Measurements from ENCODE around the gene DDX19B.
A peak's percentile ranks its signal among the peaks of the same experiment; 100 is the strongest.
"Not testable (repeated sequence)": the region's sequence is repeated elsewhere in the genome, so short reads cannot be mapped to it uniquely, and the experiment has no call there.

The DDX19B gene

DNA sequence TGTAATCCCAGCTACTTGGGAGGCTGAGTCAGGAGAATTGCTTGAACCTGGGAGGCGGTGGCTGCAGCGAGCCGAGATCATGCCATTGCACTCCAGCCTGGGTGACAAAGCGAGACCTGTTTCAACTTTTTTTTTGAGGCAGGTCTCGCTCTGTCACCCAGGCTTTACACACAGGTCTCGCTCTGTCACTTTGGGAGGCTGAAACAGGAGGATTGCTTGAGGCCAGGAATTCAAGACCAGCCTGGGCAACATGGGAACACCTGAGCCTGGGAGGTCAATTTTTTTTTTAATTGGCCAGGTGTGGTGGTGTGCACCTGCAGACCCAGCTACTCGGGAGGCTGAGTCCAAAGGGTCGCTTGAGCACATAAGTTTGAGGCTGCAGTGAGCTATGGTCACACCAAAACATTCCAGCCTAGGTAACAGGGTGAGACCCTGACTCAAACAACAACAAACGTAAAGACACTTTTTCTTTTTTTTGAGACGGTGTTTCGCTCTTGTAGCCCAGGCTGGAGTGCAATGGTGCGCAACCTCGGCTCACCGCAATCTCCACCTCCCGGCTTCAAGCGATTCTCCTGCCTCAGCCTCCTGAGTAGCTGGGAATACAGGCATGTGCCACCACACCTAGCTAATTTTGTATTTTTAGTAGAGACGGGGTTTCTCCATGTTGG is 11.5 kb upstream of the DDX19B start:
- DNase-seq (ENCODE audit: low read depth), result not testable (repeated sequence)

DNA sequence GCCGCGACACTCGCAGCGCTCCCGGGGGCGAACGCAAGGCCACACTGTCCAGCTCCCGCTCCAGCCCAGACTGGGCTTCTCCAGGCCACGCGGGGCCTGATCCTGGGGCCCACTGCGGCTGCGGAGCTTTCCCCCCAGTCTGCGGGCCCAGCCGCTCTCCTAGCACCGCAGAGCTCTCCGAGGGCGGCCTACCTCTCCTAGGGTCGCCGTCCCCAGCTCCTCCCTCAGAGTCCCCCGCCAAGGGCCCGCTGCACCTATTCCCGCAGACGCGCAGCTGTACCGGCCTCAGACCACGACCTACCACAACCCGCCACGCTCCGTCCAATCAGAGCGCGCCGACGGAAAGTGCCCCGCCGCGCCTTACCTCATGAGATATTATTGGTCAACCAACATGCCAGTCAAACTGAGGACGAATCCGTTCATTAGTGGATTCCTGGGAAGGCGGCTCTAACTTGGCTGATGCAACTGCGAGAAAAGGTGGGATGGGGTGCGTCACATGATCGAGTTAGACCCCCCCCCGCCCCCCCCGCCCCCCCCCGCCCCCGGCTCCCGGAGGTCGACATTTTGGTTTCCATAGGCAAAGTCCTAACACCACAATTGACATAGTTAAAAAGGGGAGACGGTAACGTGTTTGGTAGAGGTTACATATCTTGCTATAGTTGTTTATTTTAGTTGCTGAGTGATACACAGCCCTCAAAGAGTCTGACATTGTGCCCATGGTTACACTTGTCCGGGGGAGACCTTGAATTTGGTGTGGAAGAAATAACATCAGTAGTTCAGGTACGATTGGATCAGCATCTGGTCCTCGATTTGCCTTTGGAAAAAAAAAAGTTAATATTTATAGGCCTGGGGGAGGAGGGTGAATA is 9.5 kb upstream of the DDX19B start, which contains the start of gene AARS1:
TSS of gene AARS1 (minus strand) at position 278 of the 866 bp plus-strand sequence. CDS start 6,743 bp downstream, outside the sequence.
- DNase-seq (ENCODE audit: low read depth), result peak; percentile 100

DNA sequence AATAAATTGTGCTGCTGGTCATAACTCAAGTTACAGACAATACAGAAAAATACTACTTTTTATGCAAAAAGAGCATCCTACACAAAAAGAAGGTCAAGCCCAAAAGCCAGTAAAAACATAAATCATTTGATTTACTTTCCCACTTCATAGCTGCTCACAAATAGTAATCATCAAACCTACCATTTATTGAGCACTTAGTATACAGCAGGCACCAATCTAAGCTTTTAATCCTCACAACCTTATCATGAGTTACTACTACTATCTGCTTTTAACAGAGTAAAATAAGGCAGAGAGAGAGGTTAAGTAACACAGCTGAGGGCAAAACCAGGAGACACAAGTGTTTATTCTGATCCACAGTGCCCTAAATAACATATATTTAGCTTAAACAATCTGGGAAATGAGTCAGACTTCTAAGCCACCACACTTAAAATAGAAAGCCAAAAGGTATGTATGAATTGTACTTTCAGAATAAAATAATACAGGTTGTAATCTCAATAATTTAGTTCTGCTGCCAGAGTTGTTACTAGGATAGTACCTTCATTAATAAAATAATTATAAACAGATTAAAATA is 8.0 kb upstream of the DDX19B start:
- no peak for DNase-seq (ENCODE audit: low read depth)

DNA sequence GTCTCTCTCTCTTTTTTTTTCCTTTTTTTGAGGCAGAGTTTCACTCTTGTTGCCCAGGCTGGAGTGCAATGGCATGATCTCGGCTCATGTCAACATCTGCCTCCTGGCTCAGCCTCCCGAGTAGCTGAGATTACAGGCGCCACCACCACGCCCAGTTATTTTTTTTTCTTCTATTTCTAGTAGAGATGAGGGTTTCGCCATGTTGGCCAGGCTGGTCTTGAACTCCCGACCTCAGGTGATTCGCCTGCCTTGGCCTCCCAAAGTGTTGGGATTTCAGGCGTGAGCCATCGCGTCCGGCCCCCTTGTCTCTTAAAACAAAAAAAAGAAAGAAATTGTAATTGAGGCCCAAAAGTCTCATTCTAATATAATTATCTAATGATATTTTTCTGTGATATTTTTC is 6.8 kb upstream of the DDX19B start:
- DNase-seq (ENCODE audit: low read depth), result not testable (repeated sequence)

DNA sequence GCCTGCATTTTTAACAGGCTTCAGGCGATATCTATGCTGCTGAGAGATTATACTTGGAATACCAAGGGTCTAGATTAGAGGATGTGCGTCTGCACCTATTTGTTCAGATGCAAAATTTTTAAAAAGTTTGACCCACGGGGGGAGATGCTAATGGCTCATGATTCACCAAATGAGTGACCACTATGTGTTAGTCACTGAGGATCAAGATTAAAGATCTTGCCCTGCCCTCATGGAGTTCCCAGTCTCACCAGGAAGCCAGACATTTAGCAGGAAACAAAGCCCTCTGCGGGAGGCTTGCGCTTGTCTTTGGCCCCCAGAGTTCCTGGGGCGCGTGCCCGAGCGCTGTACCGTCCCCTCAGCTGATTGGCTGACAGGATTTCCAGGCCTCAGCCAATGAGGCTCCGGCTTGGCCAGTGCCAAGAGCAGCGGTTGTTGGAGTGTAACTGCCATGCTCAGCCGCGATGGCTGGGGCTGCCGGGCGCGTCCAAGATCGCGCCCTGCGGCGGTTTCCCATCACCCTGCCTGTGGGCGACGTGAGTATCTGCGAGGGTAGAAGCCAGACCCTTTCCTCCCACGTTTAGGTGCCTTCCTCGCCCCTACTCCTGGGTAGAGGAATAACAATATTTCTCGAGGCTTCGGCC is 4.5 kb upstream of the DDX19B start:
- DNase-seq (ENCODE audit: low read depth), result no peak

DNA sequence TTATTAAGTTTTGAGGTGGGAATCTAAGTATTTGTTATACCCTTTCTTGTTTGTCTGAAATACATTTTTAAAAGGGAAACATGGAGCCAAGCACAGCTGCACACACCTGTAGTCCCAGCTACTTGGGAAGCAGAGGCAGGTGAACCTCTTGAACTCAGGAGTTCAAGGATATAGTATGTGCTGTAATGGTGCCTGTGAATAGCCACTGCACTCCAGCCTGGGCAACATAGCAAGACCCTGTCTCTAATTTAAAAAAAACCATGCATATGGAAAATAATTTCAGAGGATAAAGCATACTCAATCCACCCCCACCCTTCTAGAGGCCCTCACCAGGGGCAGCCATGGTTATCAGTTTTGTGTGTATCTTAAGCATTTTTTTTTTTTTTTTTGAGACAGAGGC is 3.4 kb upstream of the DDX19B start:
- no peak for DNase-seq (ENCODE audit: low read depth)

DNA sequence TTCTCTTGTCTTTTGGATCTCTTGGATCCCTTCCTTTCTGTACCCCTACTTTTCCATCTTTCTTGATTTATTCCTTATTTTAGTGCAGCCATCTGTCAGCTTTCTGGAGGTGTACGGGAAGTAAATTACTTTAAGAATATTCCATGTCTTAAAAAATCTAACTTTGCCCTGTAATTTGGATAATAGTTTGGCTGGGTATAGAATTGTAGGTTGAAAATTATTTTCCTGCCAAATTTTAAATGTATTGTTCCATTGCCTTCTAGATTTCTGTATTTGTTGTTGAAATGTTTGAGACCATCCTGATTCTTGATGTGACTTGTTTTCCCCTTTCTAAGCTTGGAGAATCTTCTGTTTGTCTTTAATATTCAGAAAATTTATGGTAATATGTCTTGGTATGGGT is 2.1 kb downstream of the DDX19B start:
- no peak for DNase-seq (ENCODE audit: low read depth)

DNA sequence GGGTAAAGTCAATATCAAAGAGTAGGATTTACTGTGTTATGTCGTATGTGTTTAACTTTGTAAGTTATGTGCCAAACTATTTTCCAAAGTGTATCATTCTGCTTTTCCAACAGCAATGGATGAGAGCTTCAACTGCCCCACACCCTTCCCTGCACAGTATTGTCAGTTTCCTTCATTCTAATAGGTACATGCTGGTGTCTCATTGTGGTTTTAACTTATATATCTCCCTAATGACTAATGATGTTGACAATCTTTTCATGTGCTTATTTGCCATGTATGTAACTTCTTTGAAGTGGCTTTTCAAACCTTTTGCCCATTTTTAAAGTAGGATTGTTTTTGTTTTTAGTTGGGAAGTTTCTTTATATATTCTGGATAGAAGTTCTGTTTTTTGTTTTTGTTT is 3.8 kb downstream of the DDX19B start:
- no peak for DNase-seq (ENCODE audit: low read depth)

DNA sequence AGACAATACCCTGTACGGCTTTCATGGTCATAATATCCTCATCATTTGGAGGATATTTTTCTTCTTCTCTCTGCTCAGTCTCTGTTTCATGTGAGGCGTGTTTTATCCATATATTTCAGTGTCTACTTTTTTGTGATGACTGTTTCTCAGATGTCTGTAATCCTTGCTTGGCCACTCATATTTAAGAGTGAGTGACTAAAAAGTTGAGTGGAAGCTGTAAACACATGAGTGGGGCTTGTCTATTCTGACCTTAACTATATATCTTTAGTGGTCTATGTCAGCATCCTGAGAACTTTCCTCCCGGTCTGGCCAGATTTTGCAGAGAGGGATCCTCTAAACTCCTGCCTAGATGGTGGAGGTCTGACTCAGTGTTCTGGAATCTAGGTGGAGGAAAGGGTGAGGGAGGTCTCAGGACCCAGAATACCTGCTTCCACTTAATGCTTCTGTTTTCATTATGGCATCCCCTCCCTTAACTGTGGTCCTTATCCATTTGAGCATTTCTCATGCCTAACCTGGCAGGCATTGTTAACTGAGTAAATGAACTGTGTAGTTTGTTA is 6.0 kb downstream of the DDX19B start:
- DNase-seq (ENCODE audit: low read depth), result no peak

DNA sequence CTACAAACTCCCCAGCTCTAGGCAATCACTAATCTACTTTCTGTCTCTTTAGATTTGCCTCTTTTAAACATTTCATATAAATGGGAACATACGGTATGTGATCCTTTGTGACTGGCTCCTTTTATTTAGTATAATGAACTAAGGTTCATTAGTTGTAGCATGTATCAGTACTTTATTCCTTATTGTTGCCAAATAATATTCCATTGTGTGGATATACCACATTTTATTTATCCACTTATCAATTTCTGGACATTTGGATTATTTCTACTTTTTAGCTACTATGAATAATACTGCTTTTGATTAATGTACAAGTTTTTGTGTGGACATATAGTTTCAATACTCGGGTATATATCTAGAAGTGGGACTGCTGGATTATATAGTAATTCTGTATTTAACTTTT is 7.9 kb downstream of the DDX19B start:
- no peak for DNase-seq (ENCODE audit: low read depth)

DNA sequence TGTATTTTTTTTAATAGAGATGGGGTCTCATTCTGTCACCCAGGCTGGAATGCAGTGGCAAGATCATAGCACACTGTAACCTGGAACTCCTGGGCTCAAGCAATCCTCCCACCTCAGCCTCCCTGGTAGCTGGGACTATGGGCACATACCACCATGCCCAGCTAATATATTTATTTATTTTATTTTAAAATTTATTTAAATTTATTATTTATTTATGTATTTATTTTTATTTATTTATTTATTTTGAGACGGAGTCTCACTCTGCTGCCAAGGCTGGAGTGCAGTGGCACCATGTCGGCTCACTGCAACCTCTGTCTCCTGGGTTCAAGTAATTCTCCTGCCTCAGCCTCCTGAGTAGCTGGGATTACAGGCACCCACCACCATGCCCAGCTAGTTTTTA is 8.7 kb downstream of the DDX19B start:
- DNase-seq (ENCODE audit: low read depth), result not testable (repeated sequence)

DNA sequence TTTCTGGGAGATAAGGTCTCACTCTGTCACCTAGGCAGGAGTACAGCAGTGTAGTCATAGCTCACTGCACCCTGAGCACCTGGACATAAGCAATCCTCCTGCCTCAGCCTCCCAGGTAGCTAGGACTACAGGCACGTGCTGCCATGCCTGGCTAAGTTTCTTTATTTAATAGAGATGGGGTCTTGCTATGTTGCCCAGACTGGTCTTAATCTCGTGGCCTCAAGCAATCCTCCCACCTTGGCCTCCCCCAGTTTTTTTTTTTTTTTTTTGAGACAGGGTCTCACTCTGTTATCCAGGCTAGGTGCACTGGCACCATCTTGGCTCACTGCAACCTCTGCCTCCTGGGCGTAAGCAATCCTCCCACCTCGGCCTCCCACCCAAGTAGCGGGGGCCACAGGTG is 21.1 kb downstream of the DDX19B start:
- no peak for DNase-seq (ENCODE audit: low read depth)

DNA sequence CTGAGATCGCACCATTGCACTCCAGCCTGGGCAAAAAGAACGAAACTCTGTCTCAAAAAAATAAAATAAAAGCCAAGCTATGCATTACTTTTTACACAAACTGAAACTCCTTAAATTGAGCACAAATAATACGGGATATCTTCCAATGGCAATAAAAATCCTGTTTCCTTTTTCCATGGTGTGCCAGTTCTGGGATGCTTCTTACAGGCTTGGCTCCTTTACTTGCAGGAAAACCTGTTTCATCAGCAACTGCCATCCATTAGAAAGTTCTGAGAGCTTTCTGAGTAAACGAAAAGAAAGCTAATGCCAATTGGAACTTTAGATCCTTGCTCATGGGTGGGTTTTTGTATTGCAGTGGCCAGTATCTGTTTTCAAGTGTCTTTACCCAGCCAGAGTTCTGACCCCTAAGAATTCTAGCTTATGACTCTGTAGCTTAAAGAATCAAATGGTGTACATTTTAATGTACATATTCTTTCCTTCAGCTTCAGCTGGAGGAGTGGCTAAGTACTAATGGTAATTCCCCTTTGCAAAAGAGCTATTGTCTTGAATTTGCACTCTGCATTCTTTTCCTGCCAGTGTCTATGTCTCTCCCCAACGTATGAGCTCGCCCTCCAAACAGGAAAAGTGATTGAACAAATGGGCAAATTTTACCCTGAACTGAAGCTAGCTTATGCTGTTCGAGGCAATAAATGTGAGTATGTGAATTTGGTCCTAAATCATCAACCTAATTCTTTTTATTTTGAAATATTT is 26.2 kb downstream of the DDX19B start:
- no peak for DNase-seq (ENCODE audit: low read depth)

DNA sequence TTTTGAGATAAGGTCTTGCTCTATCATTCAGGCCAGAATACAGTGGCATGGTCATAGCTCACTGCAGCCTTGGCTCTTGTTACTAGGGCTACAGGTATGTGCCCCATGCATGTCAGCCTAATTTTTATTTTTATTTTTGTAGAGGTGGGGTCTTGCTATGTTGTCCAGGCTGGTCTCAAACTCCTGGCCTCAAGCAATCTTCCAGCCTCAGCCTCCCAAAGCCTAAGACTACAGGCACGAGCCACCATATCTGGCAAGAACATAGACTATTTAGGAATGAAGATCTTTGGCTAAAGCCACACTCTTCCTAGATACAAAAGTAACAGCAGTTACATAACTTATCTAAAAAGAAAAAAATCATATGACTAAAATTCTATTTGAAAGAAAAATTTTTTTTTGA is 32.1 kb downstream of the DDX19B start:
- no peak for DNase-seq (ENCODE audit: low read depth)

DNA sequence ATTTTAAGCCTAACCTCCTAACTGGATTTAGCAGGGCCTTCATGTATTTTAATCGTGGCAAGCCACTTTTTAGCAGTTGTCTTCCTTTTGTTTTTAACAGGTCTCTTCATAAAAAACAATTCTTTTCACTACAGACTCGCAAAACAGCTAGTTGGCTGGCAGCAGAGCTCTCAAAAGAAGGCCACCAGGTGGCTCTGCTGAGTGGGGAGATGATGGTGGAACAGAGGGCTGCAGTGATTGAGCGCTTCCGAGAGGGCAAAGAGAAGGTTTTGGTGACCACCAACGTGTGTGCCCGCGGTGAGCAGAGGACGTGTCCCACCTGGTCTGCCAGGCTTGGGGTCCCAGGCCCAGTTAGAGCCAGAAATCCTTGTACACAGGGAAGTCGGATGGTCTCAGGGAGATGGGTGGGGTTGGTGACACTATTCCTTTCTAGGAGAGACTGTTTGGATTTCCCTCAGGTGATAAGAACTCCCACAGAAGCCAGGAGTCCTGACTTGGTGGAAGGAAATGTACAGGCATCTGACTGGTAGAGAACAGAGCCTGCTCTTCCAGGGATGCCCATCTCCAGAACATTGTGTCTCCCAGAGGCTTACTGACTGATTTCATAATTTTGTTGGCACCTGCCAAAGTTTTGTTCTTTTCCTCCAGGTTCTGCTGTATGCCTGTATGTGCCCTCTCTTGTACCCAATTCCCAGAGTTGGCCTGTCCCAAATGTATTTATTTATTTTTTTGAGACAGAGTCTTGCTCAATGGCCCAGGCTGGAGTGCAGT is 32.8 kb downstream of the DDX19B start:
- DNase-seq (ENCODE audit: low read depth), result no peak

DNA sequence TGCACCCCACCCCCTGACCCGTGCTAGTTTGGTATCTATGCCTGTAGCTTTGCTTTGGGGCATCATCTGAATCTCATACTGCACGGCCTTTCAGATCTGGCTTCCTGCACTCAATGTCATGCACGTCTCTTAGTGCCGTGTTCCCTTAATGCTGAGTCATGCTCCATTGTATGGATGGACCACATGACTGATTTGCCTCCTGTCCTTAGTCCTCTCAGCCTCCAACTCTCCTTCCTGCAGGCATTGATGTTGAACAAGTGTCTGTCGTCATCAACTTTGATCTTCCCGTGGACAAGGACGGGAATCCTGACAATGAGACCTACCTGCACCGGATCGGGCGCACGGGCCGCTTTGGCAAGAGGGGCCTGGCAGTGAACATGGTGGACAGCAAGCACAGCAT is 33.7 kb downstream of the DDX19B start:
- DNase-seq (ENCODE audit: low read depth), result not testable (repeated sequence)

DNA sequence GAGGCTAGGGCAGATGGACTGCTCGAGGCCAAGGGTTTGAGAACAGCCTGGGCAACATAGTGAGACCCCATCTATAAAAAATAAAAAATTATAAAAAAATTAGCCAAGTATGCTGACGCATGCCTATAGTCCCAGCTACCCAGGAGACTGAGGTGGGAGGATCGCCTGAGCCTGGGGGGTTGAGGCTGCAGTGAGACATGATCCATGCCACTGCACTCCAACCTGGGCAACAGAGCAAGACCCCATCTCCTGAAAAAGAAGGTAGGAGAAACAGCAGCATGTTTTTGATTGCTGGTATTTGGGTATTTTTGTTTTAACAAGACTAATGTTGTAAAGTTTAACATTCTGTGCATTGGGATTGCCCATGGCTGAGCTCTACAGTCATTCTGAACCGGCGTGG is 38.8 kb downstream of the DDX19B start:
- no peak for DNase-seq (ENCODE audit: low read depth)

DNA sequence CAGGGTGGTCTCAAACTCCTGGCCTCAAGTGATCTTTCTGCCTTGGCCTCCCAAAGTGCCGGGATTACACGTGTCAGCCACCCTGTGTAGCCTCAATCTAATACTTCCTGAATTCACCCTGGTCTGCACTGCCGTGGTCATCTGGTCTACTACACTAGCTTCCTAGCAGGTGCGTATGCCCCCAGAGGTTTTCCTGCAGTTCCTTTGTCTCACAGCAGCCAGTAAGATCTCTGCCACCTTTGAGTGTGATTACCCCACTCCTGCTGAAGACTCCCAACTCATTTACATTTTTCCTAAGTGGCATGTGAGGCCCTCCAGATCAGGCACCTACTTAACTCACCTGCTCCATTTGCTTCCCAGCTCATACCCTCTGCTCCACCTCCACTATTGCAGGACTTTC is 42.6 kb downstream of the DDX19B start:
- DNase-seq (ENCODE audit: low read depth), result no peak

DNA sequence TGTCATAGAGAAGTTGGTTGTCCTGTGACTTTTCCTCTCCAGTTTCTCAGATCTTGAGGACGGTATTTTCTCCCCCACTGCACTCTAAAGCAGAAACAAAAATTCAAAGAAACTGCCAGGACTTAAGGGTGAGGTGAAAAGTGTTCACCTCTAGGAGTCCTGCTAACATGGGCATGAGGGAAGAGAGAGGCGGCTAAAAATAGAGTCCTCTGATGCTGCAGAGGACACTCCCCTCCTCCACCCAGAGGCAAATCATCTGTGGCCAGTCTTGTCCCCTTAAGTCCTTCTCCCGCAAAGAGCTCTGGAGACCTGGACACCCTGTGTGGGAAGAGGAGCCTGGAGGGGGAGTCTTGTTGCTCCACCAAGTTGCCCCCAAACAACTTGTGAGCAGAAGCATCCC is 43.0 kb downstream of the DDX19B start:
- no peak for DNase-seq (ENCODE audit: low read depth)

DNA sequence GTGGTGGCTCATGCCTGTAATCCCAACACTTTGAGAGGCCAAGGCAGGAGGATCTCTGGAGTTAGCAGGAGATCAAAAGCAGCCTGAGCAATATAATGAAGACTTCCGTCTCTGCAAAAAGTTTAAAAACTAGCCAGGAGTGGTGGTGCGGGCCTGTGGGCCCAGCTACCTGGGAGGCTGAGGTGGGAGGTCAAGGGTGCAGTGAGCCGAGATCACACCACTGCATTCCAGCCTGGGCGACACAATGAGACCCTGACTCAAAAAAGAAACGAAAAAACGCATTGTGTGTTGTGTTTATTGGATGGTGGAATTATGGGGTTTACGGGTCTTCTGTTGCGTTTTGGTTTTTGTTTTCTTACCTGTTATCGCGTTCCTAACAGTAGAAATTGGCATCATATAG is 46.9 kb downstream of the DDX19B start:
- DNase-seq (ENCODE audit: low read depth), result no peak

DNA sequence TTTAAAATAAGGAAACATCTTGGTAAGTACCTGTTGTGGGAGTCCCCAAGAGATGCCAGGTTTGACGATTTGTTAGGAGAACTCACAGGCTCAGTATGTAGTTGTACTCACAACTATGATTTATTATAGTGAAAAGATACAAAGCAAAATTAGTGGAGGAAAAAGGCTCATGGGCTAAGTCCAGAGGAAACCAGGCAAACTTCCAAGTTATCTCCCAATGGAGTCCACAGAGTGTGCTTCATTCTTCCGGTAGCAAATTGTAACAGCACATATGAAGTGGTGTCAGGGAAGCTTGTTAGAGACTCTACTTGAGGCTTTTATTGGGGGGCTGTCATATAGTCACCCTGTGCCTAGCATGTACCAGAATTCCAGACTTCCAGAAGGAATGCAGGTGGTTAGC is 50.0 kb downstream of the DDX19B start:
- no peak for DNase-seq (ENCODE audit: low read depth)

Data from non-pigmented ciliary epithelial cell (primary cell).